Loucy (cell line): ENCODE measurements around the gene FGF12.

ENCODE experiments used
- CTCF ChIP-seq: fragments of 200-600 bp; sonication (generic); conservative IDR thresholded peaks from 2 replicates; pipeline ENCODE4 v1.5.1; 2014; ENCODE audit warnings: mild to moderate bottlenecking, antibody characterized with exemption, low read length
- EZH2phosphoT487 ChIP-seq: fragments of 200-600 bp; IDR thresholded peaks from 2 replicates; pipeline ENCODE4 v1.6.1; 2018; ENCODE audit warnings: antibody characterized with exemption, mild to moderate bottlenecking, moderate library complexity, borderline replicate concordance

GRCh38 chr3:192642651-192643050 is 84.7 kb downstream of the FGF12 start:
- TF ChIP-seq CTCF (no peak), EZH2phosphoT487 (no peak)
